Fibroblast of skin of scalp (primary cell): Measurements from ENCODE around the gene PAX3.
"Not testable (repeated sequence)": the region's sequence is repeated elsewhere in the genome, so short reads cannot be mapped to it uniquely, and the experiment has no call there.

Experiments used
- DNase-seq: peaks from one replicate; pipeline ENCODE4 v3.0.0-alpha.2; 2013

Gene PAX3

DNA sequence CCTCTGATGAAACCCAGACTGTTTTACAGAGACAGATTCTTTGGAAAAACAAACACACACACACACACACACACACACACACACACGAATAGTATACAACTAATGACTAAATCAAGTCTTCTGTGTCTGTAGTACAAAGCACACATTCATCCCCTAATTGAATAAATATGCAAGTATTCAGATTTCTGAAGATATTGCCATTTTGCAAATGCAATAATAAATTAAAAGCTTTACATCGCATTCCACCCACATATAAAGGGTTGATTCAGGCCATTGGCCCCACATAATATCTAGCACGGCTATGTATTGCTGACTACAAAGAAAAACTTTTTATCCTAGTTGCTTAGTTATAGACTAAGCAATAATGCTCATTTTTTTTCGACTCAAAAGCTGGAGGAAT, 86.2 kb downstream of the PAX3 start:
- DNase-seq = no peak

DNA sequence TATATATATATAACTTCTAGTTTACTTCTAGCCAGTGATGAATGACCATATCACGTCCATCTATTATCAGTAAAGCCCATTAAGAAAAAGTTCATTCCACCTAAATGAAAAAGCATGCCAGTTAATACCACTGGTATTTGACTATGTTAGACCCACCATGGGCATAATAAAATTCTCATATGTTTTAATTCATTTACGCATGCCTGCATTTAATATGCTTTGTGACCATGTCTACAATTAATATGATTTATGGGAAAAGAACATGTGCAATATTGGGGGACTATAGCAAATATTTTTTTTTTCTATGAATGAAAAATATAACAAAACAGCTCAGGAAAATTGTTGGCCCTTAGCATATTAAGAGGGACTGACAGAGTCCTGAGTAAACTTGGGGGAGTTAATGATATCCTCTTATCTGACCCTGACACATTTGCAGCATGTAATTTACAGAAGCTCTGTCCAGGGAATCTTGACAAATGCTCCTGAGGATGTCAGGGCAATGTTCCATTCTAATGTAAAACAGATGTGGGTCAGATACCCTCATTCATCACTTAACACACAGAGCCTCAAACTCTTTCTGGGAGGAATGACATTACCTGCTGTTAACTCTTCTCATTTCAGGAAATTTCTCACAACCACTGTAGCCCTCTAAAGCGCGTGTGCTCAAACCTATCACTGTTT, 90.6 kb downstream of the PAX3 start:
- no peak for DNase-seq

DNA sequence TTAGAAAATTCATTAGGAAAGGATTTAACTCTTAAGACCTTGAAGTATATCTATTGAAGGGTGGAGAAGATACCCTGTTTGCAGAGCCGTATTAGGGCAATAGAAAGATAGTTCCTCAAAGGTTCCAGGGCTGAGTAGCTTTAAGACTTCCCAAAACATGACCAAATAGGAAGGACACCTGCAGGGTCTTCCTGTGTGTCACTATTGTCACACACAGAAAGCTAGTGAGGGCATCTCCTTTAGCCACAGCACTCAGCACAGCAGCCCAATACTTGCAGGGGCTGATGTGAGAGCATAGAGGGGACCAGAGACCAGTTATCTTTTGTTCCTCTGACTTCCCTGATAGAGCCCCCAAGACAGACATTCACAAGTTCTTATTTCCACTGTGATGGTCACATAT, 93.7 kb downstream of the PAX3 start:
- no peak for DNase-seq

DNA sequence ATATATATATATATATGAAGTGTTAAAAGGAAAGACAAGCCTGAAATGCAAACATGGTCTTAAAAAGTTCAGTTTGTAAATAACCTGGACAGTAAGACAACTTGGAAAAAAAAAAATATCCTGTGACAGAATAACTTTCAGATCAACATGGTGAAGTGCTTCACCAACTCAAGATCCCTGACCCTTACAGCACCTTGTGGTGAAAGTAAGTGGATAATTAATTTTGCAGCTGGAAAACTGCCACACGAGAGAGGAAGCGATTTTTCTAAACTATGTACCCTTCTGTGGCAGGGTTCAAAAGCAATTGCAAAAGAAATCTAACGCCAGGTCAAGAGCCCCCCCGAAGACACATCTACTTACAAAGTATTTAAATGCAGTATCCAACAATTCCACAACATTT, 95.8 kb downstream of the PAX3 start:
- DNase-seq = no peak

DNA sequence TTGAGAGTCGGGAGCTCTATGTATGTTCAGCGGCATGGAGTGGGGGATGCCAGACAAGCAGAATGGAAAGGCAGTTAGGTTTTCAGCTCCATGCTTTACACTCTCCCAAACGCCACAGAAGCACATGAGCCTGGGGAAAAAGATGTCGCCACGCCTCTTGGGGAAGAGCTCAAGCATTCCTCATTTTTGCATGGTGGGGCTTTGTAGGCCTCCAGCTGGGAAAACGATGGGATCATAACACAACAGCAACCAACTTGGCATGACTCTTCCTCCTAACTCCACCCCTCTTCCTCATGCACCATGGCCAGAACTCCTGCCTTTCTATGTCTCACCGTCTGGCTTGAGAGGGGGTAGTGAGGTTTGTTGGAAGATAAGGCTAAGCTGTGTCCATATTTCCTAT, 102.6 kb downstream of the PAX3 start:
- peak; percentile 12 for DNase-seq

DNA sequence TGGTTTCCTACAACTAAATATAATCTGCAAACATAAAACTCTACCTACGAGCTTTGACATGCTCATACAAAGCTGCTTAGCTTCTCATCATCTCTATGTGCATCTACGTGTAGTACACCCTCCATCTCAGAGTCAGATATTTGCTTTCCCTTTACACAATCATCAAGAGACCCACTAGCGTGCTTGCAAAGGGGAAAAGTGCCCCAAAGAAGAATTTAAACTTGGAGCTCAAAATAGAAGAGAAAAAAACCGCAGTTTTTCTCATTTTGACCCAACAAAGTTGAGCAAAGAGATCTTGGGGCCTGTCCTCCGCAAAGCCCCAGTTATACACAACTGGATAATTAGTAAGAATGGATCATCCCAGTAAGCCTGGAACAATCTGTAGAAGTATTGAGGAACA, 104.1 kb downstream of the PAX3 start:
- DNase-seq = no peak

DNA sequence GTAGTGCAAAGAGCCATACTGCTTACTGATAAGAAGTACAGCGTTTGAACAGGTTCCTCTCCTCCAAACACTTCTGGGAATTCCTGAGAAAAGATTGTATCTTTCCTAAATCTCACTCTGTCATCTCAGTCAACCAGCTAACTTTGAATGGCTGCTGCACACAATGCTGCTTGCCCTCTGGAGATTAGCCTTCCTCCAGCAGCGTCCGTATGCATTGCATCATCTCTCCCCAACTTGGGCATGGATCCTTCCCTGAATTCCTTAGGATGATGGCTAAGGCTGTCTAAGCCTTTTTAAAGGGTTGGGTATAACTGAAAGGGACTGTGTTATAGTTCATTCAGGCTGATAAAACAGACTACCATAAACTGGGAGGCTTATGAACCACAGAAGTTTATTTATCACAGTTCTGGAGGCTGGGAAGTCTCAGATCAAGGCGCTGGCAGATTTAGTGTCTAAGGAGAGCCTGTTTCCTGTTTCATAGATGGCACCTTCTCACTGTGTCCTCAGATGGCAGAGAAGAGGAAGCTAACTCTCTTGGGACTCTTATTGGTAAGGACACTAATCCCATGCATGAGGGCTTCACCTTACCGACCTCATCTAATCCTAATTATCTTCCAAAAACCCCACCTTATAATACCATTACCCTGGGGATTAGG, 105.3 kb downstream of the PAX3 start:
- DNase-seq = peak; percentile 3

DNA sequence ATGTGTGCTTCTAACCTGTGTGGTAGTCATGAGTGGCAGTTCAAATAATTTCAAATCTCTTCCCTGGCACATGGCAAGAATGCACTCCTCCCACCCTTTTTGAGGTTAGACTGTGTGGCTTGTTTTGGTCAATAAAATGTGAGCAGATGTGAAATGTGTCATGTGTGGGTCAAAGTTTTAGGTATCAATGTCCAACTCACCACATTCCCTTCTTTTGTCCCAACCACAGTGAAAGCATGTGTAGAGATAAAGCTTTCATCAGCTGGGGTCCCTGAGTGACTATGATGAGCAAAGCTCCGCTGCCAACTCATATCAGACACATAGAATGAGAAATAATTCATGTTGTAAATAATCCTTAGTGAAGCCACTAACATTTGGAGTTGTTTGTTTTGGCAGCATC, 118.2 kb downstream of the PAX3 start:
- DNase-seq = no peak

DNA sequence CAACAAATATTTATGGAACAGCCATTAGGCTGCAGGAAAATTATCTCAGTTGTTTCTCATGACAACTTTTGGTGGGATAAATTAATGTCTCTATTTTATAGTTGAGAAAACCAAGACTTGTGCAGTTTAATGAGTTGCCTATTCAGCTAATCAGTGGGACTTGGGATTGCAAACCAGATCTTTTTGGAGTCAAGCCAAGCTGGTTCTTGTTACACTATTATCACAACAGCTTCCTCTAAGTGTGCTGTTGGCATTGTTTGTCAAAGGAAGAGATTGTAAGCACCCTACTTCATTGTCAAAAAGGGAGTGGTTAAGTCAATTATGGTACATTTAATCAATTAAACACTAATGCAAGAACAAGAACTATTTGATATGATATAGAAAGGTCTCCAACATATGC, 119.2 kb downstream of the PAX3 start:
- DNase-seq = no peak

DNA sequence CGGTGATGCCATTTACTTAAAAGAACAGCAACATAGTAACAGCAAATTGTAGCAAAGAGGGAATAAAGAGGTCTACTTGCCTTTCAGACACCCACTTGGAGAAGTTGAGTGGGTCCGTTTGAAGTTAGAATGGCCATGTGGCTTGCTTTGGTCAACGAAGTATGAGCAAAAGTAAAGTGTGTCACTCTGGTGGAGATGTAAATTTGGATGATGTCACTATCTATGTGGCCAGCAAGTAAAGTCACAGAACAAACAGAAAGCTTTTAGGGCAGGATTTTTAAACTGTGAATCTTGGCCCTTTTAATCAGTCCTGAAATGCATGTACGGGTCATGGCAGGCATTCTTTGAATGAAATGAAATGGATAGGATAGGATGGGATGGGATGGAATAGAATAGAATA, 120.3 kb downstream of the PAX3 start:
- no peak for DNase-seq

DNA sequence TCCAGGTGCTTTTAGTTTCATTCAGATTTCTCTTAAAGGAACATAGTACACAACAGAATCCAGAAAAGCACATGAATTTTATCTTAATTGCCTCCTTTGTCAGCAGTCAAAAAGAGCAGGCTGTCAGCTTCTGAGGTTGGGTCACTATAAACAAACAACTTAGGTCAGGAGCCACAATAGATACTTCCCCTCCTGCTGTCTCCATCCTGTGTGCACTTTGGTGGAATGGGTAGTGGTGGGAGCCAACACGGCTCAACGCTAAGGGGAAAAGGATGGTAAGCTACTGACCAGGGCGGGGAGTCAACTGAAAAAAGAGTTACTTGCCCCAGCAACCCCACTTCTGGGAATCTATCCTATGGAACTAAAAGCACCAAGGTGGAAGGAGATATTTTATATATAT, 121.9 kb downstream of the PAX3 start:
- no peak for DNase-seq

DNA sequence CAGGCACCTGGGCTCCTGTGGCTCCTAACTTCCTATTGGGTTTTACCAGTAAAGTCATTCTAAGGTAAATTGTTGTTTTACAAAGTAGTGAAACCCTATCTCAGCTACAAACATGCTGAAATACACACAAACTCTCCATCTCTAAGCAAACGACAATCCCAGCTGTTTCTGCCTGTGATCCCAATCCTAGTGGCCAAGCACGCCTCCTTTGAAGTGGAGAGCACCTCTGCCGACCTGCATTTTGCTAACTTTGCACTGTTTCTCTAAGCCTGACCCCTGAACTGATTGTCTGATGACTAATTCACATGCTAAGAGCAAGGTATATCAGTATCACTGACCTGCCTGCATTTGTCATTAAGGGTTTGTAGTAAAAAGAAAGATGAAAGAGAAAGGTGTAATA, 124.3 kb downstream of the PAX3 start:
- DNase-seq = no peak

DNA sequence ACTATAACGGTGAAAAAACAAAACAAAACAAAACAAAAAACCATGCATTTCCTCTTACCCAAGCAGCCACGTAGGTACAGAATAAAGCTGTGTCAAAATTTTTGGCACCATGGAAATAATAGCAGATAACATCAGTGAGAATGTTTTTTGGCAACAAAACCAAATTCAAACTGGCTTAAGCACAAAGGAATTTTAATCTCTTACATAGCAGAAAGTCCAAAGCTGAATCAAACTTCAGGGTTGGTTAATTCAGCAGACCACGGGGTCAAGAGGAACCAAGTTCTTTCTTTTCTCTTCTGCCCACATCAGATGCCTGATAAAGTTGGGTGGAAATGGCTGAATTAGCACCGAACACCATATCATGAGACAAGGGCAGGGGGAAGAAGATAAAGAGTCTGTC, 129.5 kb downstream of the PAX3 start:
- DNase-seq = peak; percentile 3

DNA sequence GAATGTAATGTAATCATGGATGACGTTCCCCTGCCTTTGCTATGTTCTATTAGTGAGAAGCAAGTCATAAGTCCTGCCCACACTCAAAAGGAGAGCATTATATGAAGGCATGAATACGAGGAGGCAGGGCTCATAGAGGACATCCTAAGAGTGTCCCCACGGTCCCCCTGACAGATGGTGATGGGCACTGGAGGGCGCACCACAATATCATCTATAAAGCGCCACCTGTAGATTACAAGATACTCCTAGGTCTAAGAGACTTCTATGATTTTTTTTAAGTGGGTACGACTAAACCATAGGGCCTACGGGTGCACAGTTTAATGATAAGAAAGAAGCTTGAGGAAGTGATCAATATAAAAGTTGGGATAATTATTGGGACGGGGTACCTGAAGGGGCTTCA, 131.0 kb downstream of the PAX3 start:
- no peak for DNase-seq

DNA sequence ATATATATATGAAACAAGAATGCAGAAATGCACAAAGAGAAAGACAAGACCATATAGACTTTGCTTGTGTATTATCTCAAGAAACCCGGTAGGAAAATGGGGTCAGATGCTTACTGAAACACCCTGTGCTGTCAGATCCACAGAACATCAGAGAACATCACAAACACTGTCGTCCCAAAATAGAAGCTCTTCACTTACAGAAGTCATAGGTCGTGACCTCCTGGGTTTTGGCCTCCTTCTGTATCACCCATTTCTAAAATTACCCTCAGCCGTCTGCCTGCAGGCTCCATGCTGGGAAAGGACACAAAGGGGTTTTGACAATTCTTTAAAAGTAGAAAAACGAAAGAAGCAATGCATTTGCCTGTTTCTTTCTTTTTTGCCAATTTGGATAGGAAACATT, 137.9 kb downstream of the PAX3 start:
- DNase-seq = no peak

DNA sequence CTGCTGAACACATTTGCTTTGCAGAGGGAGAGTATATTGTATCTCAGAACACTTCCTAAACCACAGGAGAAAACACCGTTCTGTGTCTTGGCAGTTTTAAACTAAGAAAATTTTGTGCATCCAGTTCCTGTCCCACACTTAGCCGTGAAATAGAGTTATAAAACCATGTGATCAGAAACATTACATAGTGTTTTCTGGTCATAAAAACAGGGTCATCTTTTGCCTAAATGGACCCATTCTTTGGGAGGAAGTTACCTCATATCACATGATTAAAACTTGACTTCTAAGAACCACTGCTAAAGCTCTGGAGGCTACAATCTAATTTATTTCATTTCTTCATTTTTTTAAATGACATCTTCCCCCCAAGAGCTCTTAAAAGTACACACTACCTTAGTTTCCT, 138.7 kb downstream of the PAX3 start:
- no peak for DNase-seq

DNA sequence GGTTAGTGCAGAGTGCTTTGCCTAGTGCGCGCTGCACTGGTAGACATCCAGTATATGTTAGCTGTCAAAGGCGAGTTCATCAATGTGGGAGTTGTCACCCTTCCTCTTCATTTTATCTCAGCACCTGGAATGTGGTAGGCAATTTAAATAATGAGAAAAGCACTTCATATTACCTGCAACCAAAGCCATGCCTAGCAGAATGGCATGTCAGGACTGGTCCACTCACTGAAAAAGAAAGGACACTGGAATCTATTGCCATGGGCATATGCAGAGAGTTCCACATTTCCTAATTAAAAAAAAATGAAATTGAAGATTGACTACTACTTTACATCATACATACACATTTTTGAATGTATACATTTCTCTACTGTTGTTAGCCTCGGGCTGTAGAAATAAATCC, 139.6 kb downstream of the PAX3 start:
- DNase-seq = no peak

DNA sequence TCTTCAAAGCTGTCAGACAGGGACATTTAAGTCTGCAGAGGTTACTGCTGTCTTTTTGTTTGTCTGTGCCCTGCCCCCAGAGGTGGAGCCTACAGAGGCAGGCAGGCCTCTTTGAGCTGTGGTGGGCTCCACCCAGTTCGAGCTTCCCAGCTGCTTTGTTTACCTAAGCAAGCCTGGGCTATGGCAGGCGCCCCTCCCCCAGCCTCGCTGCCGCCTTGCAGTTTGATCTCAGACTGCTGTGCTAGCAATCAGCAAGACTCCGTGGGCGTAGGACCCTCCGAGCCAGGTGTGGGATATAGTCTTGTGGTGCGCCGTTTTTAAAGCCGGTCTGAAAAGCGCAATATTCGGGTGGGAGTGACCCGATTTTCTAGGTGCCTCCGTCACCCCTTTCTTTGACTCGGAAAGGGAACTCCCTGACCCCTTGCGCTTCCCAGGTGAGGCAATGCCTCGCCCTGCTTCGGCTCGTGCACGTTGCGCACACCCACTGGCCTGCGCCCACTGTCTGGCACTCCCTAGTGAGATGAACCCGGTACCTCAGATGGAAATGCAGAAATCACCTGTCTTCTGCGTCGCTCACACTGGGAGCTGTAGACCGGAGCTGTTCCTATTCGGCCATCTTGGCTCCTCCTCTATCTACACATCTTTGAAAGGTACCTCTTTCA, 143.7 kb downstream of the PAX3 start:
- not testable (repeated sequence) for DNase-seq
